ENCODE results near the gene ACOXL.
"Not testable (repeated sequence)": the region's sequence is repeated elsewhere in the genome, so short reads cannot be mapped to it uniquely, and the experiment has no call there.

ACOXL gene

GRCh38 chr2:111071600-111072171, 339.3 kb downstream of the ACOXL start:
- DNase-seq = no peak

GRCh38 chr2:111072220-111072871, 340.0 kb downstream of the ACOXL start:
- no peak for DNase-seq

GRCh38 chr2:111082659-111083058, 350.3 kb downstream of the ACOXL start:
- not testable (repeated sequence) for DNase-seq

GRCh38 chr2:111091811-111092211, 359.4 kb downstream of the ACOXL start:
- DNase-seq = no peak

GRCh38 chr2:111094691-111095090, 362.3 kb downstream of the ACOXL start:
- no peak for DNase-seq

- no peak for DNase-seq
Observed at GRCh38 chr2:111095434-111095833, 363.1 kb downstream of the ACOXL start.

GRCh38 chr2:111099402-111099801, 367.0 kb downstream of the ACOXL start:
- no peak for DNase-seq

- no peak for DNase-seq
Observed at GRCh38 chr2:111100087-111100764, 367.9 kb downstream of the ACOXL start.

- no peak for DNase-seq
Observed at GRCh38 chr2:111100765-111101162, 368.4 kb downstream of the ACOXL start.

GRCh38 chr2:111101592-111101991, 369.2 kb downstream of the ACOXL start:
- DNase-seq = no peak

- DNase-seq = no peak
Observed at GRCh38 chr2:111102216-111102615, 369.8 kb downstream of the ACOXL start.

GRCh38 chr2:111105926-111106325, 373.6 kb downstream of the ACOXL start:
- no peak for DNase-seq

GRCh38 chr2:111106706-111107105, 374.3 kb downstream of the ACOXL start:
- DNase-seq = no peak

GRCh38 chr2:111108745-111109271, 376.4 kb downstream of the ACOXL start:
- DNase-seq = no peak

- peak; percentile 13 for DNase-seq
Observed at GRCh38 chr2:111111101-111111755, 378.9 kb downstream of the ACOXL start.

- DNase-seq = no peak
Observed at GRCh38 chr2:111113838-111114237, 381.5 kb downstream of the ACOXL start.

GRCh38 chr2:111116011-111116746, 383.8 kb downstream of the ACOXL start:
- DNase-seq = peak; percentile 36

GRCh38 chr2:111116843-111117597, 384.6 kb downstream of the ACOXL start:
- DNase-seq = peak; percentile 71

- DNase-seq = peak; percentile 37
Observed at GRCh38 chr2:111117598-111118480, 385.5 kb downstream of the ACOXL start.

GRCh38 chr2:111118481-111118980, 386.2 kb downstream of the ACOXL start:
- DNase-seq = no peak

Data from activated naive CD4-positive, alpha-beta T cell treated with anti-CD3 and anti-CD28 coated beads, Interleukin-2, amount 50 U/mL, for 16 hours (primary cell).